HFFc6 (cell line): ENCODE results near the gene SAMD5. TPM values are rescaled to one million over a fixed set of nuclear protein-coding genes. Genes with fewer than 3 reads are reported as not detected.

Experiments used
- DNase-seq: peaks from one replicate; pipeline ENCODE4 v3.0.0-alpha.2; 2018
- H3K27ac Mint-ChIP-seq: 2 replicates; pipeline ENCODE4 v1.8.0; 2020; ENCODE audit warnings: mild to moderate bottlenecking, mixed read lengths
- H3K27me3 Mint-ChIP-seq: 2 replicates; pipeline ENCODE4 v1.8.0; 2021; ENCODE audit warnings: mild to moderate bottlenecking, moderate library complexity, mixed read lengths; ENCODE audit not compliant: insufficient read depth
- H3K36me3 Mint-ChIP-seq: 2 replicates; pipeline ENCODE4 v1.8.0; 2021; ENCODE audit warnings: low read depth, mixed read lengths
- H3K4me1 Mint-ChIP-seq: 2 replicates; pipeline ENCODE4 v1.8.0; 2020; ENCODE audit warnings: low read depth, mixed read lengths
- H3K4me3 Mint-ChIP-seq: 2 replicates; pipeline ENCODE4 v1.8.0; 2020; ENCODE audit warnings: mild to moderate bottlenecking, moderate library complexity, mixed read lengths
- H3K9me3 Mint-ChIP-seq: 2 replicates; pipeline ENCODE4 v1.8.0; 2020; ENCODE audit warnings: mild to moderate bottlenecking, mixed read lengths
- CTCF ChIP-seq: fragments of 200-600 bp; sonication (generic); IDR thresholded peaks from 2 replicates; pipeline ENCODE4 v1.5.0; 2021; ENCODE audit warnings: antibody characterized with exemption, mild to moderate bottlenecking
- total RNA-seq, 6 experiments: library from RNA; stranded (reverse); fragmentation: NEBNext Ultra II Directional; extraction: Animal tissue kit (Norgen Biotek cat#: 25700); gene quantifications; 2 replicates in 1 of 6; 3 replicates in 5 of 6; pipeline ENCODE4 v1.2.3, GENCODE V29; 2021

SAMD5 gene
- total RNA-seq, 6 experiments from 2014 or later, result not detected

- TF ChIP-seq CTCF, result no peak
- Mint-ChIP-seq H3K27me3 (no peaks in the 10 kb centered on the region; the same call in 1 of the 2 replicates), H3K9me3 (peaks cover 74% of the 10 kb centered on the region), H3K4me1 (no peaks in the 10 kb centered on the region), H3K27ac (no peak overlapping the region), H3K4me3 (no peak overlapping the region), H3K36me3 (no peaks in the 10 kb centered on the region)
- no peak for DNase-seq
Observed at GRCh38 chr6:147603392-147604081, 95.0 kb downstream of the SAMD5 start.

- no peak for TF ChIP-seq CTCF
- H3K4me1 Mint-ChIP-seq, result no peaks in the 10 kb centered on the region
- H3K27me3 Mint-ChIP-seq, result no peaks in the 10 kb centered on the region; the same call in 1 of the 2 replicates
- H3K4me3 Mint-ChIP-seq, result no peak overlapping the region
- peaks cover 67% of the 10 kb centered on the region for H3K9me3 Mint-ChIP-seq
- H3K27ac Mint-ChIP-seq, result no peak overlapping the region
- DNase-seq, result no peak
- H3K36me3 Mint-ChIP-seq, result no peaks in the 10 kb centered on the region
Observed at GRCh38 chr6:147604373-147604772, 95.9 kb downstream of the SAMD5 start.

GRCh38 chr6:147611992-147612391 lies 103.5 kb downstream of the SAMD5 start:
- Mint-ChIP-seq H3K27me3 (no peaks in the 10 kb centered on the region), H3K27ac (no peak overlapping the region), H3K36me3 (no peaks in the 10 kb centered on the region), H3K4me1 (no peaks in the 10 kb centered on the region), H3K9me3 (peaks cover 51% of the 10 kb centered on the region), H3K4me3 (no peak overlapping the region)
- no peak for TF ChIP-seq CTCF
- no peak for DNase-seq

- Mint-ChIP-seq H3K36me3 (no peaks in the 10 kb centered on the region), H3K4me1 (no peaks in the 10 kb centered on the region), H3K27ac (no peak overlapping the region), H3K9me3 (peaks cover 43% of the 10 kb centered on the region), H3K4me3 (no peak overlapping the region), H3K27me3 (no peaks in the 10 kb centered on the region)
- no peak for TF ChIP-seq CTCF
- no peak for DNase-seq
Observed at GRCh38 chr6:147614501-147614900, 106.0 kb downstream of the SAMD5 start.

- Mint-ChIP-seq H3K9me3 (peaks cover 37% of the 10 kb centered on the region), H3K4me1 (no peaks in the 10 kb centered on the region), H3K27ac (no peak overlapping the region), H3K4me3 (no peak overlapping the region), H3K27me3 (no peaks in the 10 kb centered on the region), H3K36me3 (no peaks in the 10 kb centered on the region)
- DNase-seq, result no peak
- no peak for TF ChIP-seq CTCF
Observed at GRCh38 chr6:147615659-147616456, 107.4 kb downstream of the SAMD5 start.
